RKO (cell line): Measurements from ENCODE around the gene EFTUD2.
A peak's percentile ranks its signal among the peaks of the same experiment; 100 is the strongest.

Experiments
- DNase-seq: peaks from one replicate; pipeline ENCODE4 v3.0.0-alpha.2; 2016; ENCODE audit warnings: low spot score

Gene EFTUD2

DNA sequence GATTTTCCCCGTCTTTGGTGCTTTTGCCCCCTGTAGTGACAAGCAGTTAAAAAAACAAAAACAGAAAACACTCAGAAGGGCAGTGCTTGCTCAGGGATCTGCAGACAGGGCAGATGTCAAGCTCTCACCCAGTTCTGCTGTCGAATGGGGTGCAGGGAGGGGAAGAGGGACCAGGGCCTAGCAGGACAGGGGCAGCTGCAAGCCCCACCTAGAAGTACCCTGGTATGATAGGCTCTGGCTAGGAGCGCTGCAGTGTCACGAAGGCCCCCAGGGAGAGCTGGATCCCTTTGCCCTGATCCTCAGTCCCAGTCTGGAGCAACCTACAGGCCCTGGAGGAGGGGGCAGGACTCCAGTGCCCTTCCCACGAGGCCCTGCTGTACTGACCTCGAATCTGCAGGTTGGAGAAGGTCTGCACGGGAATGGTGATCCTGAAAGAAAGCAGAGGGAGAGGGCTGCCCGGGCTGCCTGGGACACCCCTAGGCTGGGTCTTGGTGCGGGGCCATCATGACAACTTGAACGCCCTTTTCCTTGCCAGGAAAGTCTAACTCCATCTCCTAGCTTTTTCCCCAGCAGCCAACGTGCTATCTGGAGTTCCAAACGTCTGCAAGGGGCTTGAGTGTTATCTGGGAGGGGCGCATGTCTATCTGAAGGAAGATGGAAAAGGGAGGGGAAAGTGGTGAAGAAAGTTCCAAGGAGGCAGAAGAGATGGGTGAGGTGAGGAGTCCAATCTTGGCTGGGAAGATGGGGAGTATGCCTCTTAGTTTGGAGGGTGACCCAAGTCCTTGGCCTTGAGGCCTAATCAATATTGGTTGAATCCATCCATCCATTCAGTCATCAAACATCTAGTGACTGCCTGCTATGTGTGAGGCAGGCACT lies 11.2 kb upstream of the EFTUD2 start:
- DNase-seq: no peak

DNA sequence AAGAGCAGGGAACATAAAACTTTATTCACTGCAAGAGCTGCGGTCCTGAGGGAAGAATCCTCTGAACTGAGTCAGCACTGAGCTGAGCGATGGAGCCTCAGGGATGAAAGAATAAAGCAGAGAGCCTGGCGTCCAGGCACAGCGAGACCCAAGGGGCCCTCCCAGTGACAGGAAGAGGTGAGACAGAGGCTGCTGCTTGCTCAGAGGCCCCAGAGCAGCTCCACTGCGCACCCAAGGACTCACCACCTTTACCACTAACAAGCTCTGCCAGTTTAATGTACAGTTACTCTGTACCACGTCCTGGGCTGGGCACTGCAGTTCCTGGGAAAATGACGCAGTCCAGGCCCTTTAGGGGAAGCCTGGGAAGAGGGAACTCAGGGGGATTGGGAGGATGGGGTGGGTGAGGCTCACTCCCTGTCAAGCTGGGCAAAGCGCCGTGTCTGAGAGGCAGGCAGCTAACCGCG lies 10.5 kb upstream of the EFTUD2 start:
- DNase-seq: no peak

DNA sequence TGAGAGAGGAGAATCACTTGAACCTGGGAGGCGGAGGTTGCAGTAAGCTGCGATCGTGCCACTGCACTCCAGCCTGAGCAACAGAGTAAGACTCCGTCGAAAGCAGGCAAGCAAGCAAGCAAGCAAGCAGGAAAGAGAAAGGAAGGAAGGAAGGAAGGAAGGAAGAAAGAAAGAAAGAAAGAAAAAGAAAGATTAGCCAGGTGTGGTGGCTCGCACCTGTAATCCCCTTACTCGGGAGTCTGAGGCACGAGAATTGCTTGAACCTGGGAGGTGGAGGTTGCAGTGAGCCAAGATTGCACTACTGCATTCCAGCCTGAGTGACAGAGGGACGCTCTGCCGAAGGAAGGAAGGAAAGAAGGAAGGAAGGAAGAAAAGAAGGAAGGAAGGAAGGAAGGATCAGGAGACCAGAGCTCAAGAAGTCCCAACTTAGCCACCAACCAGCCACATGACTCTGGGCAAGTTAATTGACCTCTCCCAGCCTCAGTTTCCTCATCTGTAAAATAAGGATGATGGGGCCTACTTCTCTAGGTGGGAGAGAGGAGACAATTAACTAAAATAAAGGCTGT lies 9.6 kb upstream of the EFTUD2 start:
- no peak for DNase-seq

DNA sequence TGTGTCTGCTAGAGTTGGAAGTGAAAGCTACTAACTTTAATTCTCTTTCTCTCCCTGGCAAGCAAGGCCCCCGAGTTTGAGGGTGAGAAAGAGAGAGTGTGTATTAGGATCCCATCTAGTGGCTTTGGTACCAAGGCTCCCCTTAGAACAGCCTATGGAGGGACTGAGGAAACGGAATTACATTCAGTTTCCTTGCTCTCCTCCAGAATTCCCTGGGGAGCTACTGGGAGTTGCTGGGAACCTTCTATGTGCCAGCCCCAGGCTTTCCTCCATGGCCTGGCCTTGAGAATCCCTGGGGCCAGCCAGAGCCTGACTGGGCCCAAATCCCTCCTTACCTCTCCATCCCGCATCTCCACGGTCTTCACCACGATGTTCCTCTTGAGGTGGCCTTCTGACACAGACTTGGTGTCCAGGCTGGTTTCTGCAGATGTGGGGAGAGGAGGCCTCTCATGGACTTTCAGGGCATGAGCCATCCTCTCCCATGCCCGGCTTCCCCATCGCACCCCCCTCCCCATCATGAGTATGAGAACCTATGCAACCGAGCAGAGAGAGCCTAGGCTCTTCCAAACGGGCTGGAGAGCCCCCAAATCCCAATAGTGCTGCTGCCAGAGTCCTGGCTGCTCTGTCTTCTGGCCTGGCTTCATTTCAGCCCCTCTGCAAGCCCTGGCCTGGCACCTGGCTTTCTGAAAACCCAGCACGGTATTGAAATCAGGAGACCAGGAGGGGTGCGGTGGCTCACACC lies 8.7 kb upstream of the EFTUD2 start:
- no peak for DNase-seq

DNA sequence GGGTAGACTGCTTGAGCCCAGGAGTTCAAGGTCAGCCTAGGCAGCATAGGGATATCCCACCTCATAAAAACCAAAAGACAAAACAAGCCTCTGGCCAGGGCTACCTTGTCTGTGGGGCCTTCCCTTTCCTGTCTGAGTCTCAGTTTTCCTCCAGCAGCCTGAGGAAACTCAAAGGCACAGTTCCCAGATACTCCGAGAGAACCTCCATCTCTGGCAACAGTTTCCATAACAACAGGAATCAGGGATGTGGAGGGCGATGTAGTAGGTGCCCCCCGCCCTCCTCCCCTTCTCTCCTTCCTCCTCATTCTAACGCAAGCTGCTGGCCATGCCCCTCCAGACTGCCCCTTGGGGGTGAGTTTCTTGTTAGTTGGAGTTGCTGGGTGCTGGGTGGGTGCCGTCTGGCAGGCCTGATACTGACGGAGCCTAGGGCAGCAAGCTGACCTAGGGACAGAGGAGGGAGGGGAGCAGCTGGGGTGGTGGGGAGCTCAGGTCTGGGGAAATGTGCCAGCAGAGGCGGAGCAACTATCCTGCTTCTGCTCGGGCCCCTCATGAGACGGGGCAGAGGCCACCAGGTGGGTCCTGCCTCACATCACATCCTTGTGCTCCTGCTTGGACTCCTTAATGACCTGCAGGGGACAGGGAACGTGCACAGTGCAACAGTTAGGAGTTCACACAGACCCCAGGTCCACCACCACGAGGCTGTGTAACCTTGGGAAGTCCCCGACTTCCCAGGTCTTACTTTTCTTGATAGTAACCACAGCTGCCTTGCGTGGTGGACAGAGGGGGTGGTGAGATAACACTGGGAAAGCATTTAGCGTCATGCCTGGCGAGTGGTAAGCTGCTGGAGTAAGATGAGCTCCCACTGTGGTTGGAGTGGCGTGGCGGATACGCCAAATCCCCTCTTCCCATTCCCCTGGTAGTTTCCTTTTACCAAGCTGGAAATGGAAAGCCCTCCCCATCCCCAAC lies 7.8 kb upstream of the EFTUD2 start:
- no peak for DNase-seq

DNA sequence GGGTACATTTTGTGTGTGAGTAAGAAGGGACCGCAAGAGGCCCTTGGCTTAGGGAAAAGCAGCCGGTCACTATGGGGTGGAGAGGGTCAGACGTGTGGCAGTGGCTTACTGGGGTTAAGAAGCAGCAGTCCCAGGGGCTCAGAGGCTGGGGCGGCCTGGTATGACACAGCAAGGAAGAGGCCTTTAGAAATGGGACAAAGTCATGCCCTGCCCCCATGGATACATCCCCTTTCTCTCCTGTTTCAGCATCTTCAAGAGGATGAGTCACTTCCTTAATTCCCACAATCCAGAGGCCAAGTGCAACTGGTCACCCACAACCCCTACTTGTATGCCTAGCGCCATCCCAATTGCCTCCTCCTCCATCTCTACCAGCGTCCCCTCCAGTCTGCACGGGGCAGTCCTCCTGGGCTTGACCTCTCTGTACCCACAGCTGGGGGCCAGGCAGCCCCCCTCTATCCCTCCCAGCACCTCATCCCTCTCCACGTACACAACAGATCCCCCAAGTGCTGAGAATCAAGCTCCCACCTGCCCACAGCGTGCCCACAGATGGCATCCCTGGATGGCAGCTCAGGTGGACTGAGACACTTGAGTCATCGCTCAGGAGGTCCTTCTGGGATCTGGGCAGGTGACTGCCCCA lies 6.9 kb upstream of the EFTUD2 start:
- DNase-seq: peak; percentile 85

DNA sequence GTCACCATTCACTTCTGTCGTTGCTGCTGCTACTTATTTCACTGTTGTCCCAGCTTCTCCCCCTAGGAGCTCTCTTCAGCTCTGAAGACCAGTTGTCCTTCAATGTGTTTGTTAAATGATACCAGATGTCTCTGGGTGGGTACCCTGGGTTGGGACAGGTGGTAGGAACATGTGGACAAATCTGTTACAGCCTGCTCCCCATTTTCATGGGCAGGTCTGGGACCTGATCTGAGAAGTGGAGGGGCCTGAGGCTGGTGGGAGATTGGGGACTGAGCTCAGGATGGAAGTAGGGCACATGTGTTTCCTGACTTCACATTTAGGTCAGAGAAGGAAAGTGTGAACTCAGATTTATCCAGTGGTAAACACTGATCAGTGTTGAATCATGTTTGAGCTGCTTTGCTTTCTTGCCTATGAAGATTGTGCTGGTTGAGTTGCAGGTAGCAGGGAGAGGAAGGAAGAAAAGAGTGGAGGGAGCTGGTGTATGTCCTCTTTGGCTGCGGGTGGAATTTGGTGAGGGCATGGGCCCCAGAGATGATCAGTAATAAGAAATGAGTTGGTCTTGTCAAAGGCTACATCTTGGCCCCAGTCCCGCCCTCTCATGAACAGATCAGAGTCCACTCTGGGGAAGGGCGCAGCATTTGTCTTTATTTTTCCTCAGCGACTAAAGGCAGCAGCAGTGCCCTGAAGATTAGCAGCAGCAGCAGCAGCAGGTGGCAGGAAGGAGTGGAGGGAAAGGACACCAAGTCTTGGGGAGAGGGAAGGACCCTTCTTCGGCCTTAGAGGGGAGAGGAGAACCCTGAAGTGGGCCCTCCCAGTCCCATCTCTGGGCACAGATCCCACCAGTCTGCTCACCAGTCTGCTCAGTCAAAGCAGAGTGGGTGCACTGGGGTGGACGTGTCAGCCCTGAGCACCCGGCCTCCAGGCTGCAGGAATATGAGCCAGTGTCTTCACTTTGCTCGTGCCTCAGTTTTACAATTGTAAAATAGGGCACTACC lies 6.1 kb upstream of the EFTUD2 start:
- DNase-seq: no peak

DNA sequence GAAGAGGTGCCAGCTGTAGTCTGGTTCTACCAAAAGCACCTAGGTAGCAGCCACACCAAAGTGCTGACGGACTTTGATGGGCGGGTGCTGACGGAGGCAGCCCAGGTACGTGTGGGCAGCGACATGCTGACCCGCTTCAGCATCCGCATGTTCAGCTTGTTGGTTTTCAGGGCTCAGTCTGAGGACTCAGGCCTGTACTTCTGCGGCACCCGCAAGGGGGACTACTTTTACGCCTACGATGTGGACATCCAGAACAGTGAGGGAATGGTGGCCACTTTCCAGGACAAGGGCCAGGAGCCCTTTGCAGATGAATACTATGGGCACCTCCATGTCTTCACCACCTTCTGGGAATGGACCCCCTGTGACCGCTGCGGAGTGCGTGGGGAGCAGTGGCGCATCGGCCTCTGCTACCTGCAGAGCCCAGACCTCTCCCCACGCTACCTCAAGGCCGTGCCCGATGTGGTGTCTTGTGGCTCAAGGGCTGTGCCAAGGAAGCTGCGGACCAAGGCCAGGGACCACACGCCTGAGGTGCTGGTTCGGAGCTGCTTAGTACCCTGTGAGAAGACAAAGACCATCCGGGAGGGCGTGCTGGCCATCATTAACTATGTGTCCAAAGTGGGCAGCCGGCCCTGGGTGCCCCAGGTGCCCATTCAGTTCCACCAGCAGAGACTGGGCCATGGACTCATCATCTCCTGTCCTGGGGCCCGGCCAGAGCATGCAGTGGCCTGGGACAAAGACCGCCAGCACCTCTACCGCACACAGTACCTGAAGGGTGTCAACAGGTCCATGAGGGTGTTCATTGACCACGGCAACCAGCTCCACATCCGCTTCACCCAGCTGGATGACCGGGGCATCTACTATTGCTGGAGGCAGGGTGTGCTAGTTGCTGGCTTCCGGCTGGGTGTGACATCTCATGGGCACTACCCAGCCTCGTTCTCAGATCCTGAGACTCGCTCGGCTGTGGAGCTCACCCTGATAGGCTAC lies 5.0 kb upstream of the EFTUD2 start:
- DNase-seq: no peak

DNA sequence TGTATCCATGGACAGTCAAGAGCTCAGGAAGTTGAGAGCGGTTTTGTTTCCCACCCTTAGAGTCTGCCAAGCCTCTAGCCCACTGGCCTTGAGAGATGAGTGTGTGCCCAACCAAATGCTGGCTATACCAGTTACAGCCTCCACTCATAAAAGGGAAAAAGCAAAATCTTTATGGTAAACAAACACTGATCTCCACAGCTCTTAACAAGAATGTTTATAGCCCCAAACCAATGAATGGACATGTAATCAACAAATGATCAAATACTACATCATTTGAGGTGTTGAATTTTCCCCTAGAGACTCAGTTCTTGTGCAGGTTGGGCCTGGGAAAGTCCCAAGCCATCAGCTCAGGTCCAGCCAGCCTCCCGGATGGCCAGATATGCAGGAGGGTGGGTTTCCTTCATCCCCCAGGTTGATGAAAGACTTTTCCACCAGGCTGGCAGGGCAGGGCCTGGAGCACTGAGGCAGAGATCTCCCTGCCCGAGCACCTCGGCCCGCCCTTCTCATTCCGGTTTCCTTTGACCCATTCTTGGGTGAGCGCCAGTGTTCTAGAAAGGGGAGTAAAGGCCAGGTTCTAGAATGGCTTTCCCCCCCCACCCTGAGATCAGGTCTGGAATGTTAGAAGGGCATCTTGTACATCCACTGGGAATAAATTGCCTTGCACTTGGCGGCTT lies 3.9 kb upstream of the EFTUD2 start:
- no peak for DNase-seq

DNA sequence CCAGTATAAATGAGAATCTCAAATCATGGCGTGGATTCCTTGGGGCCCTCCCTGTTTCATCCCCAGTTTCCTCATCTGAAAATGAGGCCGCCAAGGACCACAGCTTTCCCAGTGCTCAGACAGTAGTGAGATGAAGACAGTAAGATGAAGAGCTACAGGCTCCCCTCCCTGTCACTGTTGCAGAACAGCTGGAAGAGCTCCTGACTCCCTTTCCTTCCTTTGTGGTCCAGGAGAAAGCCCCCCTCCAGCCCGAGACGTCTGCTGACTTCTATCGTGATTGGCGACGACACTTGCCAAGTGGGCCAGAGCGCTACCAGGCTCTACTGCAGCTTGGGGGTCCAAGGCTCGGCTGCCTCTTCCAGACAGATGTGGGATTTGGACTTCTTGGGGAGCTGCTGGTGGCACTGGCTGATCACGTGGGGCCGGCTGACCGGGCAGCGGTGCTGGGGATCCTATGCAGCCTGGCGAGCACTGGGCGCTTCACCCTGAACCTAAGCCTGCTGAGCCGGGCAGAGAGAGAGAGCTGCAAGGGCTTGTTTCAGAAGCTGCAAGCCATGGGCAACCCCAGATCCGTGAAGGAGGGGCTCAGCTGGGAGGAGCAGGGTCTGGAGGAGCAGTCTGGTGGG lies 3.0 kb upstream of the EFTUD2 start:
- DNase-seq: no peak

DNA sequence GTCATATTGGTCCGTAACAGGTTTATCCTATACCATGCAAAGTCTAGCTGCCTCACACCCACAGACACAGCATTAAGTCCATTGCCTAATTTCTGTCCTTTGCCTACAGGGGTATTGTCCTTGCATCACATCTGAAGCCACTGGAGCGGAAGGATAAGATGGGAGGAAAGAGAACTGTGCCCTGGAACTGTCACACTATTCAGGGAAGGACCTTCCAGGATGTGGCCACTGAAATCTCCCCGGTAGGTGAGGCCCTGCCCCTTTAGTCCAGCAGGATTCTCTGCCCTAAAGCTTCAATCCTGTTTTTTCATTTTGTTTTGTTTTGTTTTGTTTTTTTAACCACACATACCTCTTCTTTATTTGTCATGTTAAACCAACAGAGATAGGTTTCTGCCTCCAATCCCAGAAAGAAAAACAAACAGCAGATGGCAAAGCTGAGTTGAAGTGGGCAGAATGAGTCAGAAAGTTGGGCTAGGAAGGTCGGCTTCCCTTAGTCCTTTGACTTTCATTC lies 2.2 kb upstream of the EFTUD2 start:
- no peak for DNase-seq

DNA sequence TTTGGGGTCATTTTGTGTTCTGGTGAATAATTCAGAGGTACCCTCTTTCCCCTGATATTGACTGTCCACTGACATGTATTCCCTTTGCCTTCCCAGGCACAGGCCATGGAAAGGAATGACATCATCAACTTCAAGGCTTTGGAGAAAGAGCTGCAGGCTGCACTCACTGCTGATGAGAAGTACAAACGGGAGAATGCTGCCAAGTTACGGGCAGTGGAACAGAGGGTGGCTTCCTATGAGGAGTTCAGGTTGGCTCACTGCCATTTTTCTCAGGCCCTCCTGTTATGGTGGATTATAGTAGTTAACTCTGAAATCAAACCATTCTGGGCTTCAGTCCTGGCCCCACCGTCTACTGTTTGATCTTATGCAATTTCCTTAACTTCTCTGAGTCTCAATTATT lies 1.6 kb upstream of the EFTUD2 start:
- DNase-seq: peak; percentile 40

DNA sequence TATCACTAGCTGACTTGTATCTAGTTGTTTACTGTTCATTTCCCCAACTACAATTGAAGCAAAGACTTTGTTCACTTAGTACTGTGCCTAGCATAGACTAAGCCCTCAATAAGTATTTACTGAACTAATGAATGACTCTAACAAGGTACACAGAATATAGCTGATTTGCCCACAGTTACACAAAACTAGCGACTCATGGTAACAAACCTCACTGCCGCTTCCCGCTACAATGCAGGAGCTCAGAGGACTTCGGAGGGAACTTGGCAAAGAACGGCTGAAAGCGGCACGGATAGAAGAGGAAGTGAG lies 524 bp downstream of the EFTUD2 start:
- DNase-seq: peak; percentile 79

DNA sequence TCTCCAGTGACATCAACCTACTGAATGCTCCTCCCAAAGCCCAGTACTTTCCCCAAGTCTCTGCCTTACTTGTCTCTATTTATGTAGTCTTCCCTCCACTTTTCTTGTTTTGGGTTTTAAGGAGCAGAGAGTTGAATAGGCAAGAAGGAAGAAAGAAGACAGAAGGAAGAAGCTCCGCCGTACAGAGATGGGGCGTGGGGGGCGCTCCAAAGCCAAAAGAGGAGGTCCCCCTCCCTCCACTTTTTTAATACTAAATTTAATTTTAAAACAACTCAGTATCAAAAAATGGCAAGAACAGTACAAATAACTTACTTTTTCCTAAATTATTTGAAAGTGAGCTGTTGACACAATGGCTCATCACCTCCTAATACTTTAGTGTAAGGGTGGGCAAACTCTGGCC lies 4.6 kb downstream of the EFTUD2 start:
- no peak for DNase-seq

DNA sequence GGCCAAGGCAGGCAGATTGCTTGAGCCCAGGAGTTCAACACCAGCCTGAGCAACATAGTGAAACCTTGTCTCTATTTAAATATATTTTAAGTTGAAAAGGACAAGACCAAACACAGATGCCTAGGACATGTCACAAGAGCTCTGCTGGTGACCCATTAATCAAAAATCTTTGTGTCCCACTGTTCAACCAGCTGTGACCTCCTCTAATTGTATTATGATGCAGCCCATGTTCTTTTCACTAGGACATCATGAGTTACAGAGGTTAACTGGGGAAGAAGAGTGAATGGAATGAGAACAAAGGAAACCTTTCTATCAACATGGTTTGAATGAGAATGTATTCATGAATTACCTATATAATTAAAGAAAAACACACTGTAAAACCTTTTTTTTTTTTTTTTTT lies 7.0 kb downstream of the EFTUD2 start:
- DNase-seq: no peak

DNA sequence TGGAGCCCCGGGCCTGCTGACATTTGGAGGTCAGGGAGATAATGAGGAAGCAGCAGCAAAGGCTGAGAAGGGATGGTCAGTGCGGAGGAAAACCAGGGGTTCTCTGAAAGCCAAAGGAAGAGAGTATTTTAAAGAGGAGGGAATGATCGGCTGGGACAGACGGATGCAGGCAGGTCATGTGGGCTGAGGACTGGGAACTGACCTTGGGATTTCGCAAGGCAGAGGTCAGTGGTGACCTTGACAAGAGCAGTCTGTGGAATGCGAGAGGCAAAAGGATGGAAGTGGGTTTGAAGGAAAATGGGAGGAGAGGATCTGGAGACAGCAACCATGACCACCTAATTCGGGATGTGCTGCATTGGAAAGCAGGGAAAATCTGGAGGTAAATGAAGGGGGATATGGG lies 10.2 kb downstream of the EFTUD2 start:
- DNase-seq: no peak
